ENCODE results near the gene AFAP1L1.

Gene AFAP1L1

GRCh38 chr5:149367972-149368645, 96.5 kb downstream of the AFAP1L1 start:
- H3K4me3 ChIP-seq (ENCODE audit: low read depth, low read length) = no peak overlapping the region
- TF ChIP-seq, protein P1, sequence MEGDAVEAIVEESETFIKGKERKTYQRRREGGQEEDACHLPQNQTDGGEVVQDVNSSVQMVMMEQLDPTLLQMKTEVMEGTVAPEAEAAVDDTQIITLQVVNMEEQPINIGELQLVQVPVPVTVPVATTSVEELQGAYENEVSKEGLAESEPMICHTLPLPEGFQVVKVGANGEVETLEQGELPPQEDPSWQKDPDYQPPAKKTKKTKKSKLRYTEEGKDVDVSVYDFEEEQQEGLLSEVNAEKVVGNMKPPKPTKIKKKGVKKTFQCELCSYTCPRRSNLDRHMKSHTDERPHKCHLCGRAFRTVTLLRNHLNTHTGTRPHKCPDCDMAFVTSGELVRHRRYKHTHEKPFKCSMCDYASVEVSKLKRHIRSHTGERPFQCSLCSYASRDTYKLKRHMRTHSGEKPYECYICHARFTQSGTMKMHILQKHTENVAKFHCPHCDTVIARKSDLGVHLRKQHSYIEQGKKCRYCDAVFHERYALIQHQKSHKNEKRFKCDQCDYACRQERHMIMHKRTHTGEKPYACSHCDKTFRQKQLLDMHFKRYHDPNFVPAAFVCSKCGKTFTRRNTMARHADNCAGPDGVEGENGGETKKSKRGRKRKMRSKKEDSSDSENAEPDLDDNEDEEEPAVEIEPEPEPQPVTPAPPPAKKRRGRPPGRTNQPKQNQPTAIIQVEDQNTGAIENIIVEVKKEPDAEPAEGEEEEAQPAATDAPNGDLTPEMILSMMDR (IDR thresholded peaks at IDR 0.05; ENCODE audit: borderline replicate concordance, insufficient read depth, low read depth, low read length) = no peak

- TF ChIP-seq, protein P1 (IDR thresholded peaks at IDR 0.05; ENCODE audit: borderline replicate concordance, insufficient read depth, low read depth, low read length) = no peak
- no peak overlapping the region for H3K4me3 ChIP-seq (ENCODE audit: low read depth, low read length)
These were observed 99.2 kb downstream of the AFAP1L1 start for GRCh38 chr5:149370878-149371277.

DNA sequence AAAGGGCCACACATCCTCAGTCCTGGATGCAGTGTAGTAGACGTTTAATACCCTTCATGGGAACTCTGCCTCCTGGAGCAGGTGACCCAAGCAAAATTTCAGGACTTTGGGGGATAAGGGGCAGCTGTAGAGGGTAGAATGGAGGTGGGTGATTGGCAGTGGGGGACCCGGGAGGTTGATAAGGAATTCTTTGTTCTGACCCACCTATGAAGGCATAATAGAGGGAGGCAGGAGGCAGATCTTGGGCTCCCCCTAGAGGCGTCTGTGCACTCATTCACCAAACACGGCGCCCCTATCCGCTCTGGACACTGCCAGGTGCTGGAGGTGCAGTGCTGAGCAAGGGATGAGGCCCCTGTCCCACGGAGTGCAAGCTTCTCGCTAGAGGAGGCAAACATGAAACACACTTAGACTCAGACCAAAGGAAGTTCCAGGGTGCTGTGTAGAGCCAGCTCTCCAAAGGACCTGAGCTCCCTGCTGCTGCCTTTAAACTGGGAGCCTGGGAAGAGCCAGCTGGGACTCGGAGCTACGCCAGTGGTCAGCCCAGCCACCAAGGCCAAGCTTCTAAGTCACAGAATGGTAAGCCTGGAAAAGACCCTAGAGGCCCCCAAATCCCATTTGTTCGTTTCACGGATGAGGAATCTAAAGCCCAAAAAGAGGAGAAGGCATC, 99.8 kb downstream of the AFAP1L1 start:
- TF ChIP-seq, protein P1 (IDR thresholded peaks at IDR 0.05; ENCODE audit: borderline replicate concordance, insufficient read depth, low read depth, low read length) = peak; percentile 90
- no peak overlapping the region for H3K4me3 ChIP-seq (ENCODE audit: low read depth, low read length)

DNA sequence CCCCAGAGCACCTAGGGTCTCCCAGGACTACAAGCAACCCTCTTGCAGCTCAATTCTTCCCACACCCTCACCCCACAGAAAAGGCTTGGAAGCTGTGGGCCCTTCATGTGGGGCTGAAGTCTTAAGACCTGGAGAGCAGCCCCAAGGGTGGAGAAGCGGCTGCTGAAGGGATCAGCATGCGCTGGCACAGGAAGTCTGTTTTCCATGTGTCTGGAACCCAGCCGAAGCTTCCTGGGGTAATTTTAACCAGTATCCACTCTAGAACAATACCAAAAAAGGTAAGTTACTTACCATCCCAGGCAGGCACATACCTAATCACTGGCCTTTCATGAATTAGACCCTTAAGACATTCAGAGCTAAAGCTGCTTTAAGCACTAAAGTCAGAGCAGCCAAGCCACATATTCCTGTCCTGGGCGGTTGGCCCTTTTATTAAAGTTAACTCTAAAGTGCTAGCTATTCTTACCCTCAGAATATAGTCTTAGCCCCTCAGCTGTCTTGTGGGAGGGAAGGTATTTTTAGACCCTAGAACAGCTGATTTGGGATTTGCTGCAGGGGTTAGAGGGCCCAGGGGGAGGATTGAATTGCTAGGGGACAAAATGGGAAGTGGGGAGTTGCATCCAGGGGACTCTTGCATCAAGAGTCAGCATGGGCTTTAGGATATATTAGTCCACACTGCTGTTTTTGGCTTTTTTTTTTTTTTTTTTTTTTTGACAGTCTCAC, 100.6 kb downstream of the AFAP1L1 start:
- TF ChIP-seq, protein P1 (IDR thresholded peaks at IDR 0.05; ENCODE audit: borderline replicate concordance, insufficient read depth, low read depth, low read length) = no peak
- H3K4me3 ChIP-seq (ENCODE audit: low read depth, low read length) = no peak overlapping the region

GRCh38 chr5:149372932-149373331, 101.3 kb downstream of the AFAP1L1 start:
- TF ChIP-seq, protein P1 (IDR thresholded peaks at IDR 0.05; ENCODE audit: borderline replicate concordance, insufficient read depth, low read depth, low read length) = no peak
- no peak overlapping the region for H3K4me3 ChIP-seq (ENCODE audit: low read depth, low read length)

DNA sequence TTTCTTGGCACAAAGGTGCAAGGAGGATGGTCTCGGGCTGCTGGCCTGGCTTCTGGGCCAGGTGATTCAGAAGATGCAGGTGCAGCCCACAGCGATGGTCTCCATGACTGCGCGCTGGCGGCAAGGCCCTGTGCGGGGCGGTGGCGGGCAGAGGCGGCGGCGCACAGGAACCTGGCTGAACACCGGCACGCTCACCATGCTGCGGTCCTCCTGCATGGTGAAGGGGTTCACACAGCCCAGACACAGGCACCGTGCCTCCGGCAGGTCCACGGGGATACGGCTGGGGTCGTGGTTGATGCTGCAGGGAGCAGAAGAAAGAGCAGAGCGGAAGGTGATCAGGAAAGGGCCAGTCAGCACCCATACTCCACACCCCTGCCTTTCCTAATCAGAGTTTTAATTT, 102.6 kb downstream of the AFAP1L1 start:
- TF ChIP-seq, protein P1 (IDR thresholded peaks at IDR 0.05; ENCODE audit: borderline replicate concordance, insufficient read depth, low read depth, low read length) = no peak
- no peak overlapping the region for H3K4me3 ChIP-seq (ENCODE audit: low read depth, low read length)
